Mammary microvascular endothelial cell (primary cell): Measurements from ENCODE around the gene TICAM1. TPM values are rescaled to one million over a fixed set of nuclear protein-coding genes. Genes with fewer than 3 reads are reported as not detected.

Experiments
- total RNA-seq: library from RNA; depleted of rRNA; stranded (reverse); fragments of >200 nt; gene quantifications from 2 replicates; pipeline ENCODE4 v1.2.3, GENCODE V29; 2015

Gene TICAM1
- total RNA-seq, result 5.2 and 5.4 TPM in 2 replicates

DNA sequence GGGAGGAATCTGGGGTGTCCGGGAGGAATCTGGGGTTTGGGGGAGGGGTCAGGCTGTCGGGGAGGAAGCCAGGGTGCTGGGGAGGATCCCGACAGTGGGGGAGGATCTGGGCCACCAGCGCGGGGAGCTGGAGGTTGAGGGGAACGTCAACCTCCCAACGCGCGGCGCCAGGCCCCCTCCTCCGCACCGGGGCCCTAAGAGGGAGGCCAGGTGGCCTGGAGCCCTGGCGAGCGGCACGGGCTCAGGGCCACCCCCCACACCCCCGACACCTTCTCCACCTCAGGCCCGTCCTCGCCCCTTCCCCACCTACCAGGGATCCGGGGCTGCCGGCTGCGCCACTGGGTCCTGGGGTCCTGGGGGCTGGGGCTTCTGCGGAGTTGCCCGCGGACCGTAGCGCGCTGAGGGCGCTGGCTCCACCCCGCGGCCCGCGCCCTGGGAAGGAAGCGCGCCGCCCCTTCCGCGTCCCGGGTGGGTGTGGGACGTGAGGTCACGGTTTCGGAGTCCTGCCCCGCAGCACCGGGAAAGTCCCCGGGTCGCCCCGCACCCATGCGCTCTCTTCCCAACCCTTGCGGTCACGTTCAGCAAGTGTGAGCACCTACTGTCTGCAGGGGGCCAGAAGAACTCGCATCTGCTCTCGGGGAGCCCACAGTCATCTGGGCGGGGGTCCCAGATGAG, at the start of gene TICAM1:
Gene TICAM1 (minus strand): TSS at position 409 of the 675 bp plus-strand sequence. CDS start 13,335 bp downstream, outside the sequence.

GRCh38 chr19:4867534-4868285, 36.2 kb upstream of the TICAM1 start, which contains the start of gene PLIN3:
PLIN3 (minus strand) TSS chr19:4867667; CDS start chr19:4861394, 6,273 bp downstream.

GRCh38 chr19:4791183-4792018, 40.1 kb downstream of the TICAM1 start, which contains the start of gene FEM1A:
FEM1A (plus strand) TSS chr19:4791734; CDS start chr19:4791855, 121 bp downstream.

Other genes with a start within 250 kb of the TICAM1 start
- 16.3 and 16.8 TPM in 2 replicates for gene TNFAIP8L1, start 192.2 kb downstream of the TICAM1 start, total RNA-seq
- gene MYDGF, start 161.4 kb downstream of the TICAM1 start, total RNA-seq, result 188 and 208 TPM in 2 replicates
- 91.9 and 113 TPM in 2 replicates for gene DPP9, start 107.9 kb downstream of the TICAM1 start, total RNA-seq
- 14.1 and 14.5 TPM in 2 replicates for gene FEM1A, start 40.0 kb downstream of the TICAM1 start, total RNA-seq
- 78.5 and 96.7 TPM in 2 replicates for gene PLIN3, start 36.0 kb upstream of the TICAM1 start, total RNA-seq
- not detected in 2 replicates for gene ARRDC5, start 71.2 kb upstream of the TICAM1 start, total RNA-seq
- 47.1 and 53.8 TPM in 2 replicates for gene UHRF1, start 77.8 kb upstream of the TICAM1 start, total RNA-seq
- gene KDM4B, start 137.4 kb upstream of the TICAM1 start, total RNA-seq, result 15.1 and 18.2 TPM in 2 replicates